DND-41 (cell line): ENCODE measurements around the gene MYO1D.

Experiments used
- CTCF ChIP-seq: IDR thresholded peaks from 2 replicates; pipeline ENCODE4 v1.5.1; 2012; ENCODE audit warnings: borderline replicate concordance, low read length, moderate library complexity, mild to moderate bottlenecking; ENCODE audit not compliant: poor library complexity, severe bottlenecking; ENCODE audit errors: extremely low read depth
- EZH2 ChIP-seq: IDR thresholded peaks from 3 replicates; pipeline ENCODE4 v1.6.1; 2012; ENCODE audit warnings: borderline replicate concordance, low read depth, mild to moderate bottlenecking, moderate library complexity, low read length, inconsistent platforms; ENCODE audit not compliant: severe bottlenecking

GRCh38 chr17:32771396-32771795 lies 105.5 kb downstream of the MYO1D start:
- no peak for TF ChIP-seq CTCF
- TF ChIP-seq EZH2 = no peak
